ENCODE data around the gene TMEM232.

TMEM232 gene

DNA sequence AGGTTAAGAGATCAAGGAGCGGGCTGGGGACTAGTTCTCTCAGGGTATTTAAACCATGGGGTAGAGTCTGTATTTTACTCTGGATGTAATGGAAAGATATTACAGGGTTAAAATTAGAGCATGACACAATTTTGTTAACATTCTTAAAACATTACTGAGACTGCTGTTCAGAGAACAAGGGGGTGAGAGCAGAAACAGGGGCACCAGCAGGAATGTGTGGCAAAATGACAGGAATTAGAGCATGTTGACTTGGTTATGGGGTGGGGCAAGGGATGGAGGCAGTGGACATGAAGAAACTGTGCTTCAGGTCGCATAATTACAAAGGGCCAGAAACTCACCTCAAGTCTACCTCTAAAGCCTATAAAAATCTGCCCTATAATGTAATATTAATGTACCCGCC is 75.0 kb downstream of the TMEM232 start:
- TF ChIP-seq, protein P1, sequence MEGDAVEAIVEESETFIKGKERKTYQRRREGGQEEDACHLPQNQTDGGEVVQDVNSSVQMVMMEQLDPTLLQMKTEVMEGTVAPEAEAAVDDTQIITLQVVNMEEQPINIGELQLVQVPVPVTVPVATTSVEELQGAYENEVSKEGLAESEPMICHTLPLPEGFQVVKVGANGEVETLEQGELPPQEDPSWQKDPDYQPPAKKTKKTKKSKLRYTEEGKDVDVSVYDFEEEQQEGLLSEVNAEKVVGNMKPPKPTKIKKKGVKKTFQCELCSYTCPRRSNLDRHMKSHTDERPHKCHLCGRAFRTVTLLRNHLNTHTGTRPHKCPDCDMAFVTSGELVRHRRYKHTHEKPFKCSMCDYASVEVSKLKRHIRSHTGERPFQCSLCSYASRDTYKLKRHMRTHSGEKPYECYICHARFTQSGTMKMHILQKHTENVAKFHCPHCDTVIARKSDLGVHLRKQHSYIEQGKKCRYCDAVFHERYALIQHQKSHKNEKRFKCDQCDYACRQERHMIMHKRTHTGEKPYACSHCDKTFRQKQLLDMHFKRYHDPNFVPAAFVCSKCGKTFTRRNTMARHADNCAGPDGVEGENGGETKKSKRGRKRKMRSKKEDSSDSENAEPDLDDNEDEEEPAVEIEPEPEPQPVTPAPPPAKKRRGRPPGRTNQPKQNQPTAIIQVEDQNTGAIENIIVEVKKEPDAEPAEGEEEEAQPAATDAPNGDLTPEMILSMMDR (IDR thresholded peaks at IDR 0.05; ENCODE audit: low read depth, low read length), result no peak
- no peak overlapping the region for H3K4me3 ChIP-seq (ENCODE audit: low read depth, low read length)

DNA sequence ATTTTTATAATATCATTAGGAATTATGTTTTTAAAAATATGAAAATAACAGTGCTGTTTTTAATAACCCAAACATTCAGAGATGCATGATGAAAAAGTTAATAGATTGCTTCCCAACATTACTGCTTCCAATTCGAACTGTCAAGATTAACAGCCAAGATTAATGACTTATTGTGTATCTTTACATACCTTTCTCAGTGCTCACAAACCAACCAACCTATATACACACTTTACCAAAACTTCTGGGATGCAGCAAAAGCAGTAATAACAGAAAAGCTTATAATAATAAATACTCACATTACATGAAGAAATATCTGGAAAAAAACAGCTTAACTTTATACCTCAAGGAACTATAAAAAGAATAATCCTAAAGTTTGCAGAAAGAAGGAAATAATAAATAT is 82.1 kb downstream of the TMEM232 start:
- TF ChIP-seq, protein P1 (IDR thresholded peaks at IDR 0.05; ENCODE audit: low read depth, low read length), result no peak

DNA sequence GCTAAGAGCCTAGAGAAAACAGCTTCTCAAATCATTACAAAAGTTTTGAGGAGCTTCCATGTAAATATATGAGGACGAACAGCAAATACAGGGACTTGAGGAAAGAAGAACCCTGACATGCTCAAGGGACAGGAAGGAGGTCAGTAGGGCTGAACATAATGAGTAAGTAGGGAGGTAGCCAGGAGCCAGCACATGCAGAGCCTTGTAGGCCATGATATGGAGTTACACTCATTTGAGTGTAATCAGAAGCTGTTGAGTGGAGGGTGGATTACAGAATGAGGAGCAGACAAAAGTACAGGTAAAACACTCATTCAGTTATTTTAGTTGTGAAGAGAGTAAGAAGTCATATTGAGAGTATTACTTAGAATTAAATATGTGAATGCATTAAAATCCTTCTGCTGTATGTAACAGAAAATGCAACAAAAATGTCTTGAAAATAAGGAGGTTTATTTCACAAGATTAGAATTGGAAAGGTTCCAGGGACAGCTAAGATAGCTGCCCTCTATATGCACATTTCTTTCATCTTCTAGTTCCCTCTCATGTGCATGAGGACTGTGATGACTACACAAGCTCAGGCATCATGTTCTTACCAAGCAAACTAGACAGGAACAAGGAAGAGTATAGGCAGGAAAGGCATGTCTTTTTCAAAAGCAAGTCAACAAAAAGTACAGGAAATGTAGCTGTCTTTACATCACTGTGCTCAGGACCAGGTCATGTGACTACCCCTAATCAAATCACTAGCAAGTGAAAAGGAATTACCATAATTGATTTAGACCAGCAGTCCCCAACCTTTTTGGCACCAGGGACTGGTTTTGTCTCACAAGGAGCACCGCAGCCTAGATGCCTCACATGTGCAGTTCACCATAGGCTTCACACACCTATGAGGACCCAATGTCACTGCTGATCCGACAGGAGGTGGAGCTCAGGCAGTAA is 87.2 kb downstream of the TMEM232 start:
- no peak overlapping the region for H3K4me3 ChIP-seq (ENCODE audit: low read depth, low read length)
- TF ChIP-seq, protein P1 (IDR thresholded peaks at IDR 0.05; ENCODE audit: low read depth, low read length), result no peak

More for the DNA sequence above, 82.1 kb downstream of the TMEM232 start:
- no peak overlapping the region for H3K4me3 ChIP-seq (ENCODE audit: low read depth, low read length)

DNA sequence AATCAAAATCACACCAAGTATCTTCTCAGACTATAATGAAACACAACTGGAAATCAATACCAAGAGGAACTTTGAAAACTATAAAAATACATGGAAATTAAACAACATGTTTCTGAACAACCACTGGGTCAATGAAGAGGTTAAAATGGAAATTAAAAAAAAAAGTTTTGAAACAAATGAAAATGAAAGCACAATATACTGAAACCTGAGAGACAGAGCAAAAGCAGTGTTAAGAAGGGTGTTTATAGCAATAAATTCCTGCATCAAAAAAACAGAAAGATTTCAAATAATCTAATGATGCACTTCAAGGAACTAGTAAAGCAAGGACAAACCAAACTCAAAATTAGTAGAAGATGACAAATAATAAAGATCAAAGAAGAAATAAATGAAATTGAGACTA is 92.0 kb downstream of the TMEM232 start:
- H3K4me3 ChIP-seq (ENCODE audit: low read depth, low read length), result no peak overlapping the region
- TF ChIP-seq, protein P1 (IDR thresholded peaks at IDR 0.05; ENCODE audit: low read depth, low read length), result no peak

DNA sequence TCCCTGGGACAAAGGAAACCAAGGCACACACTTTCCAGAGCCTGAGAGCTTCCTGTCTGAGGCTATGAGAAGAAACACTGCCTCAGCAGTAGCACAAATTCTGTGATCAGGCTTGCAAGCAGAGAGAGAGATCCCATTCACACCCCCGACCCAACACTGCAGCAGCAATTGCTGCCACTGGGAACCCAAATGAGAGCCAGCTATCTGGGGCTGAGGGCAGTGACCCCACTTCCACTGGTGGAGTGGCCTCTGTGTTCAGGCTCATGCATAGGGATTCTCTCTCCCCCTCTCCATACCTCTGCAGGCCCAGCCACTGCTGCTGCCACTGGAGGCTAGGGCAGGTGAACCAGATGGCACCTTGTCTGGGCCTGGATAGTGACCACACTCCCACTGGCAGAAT is 95.2 kb downstream of the TMEM232 start:
- no peak overlapping the region for H3K4me3 ChIP-seq (ENCODE audit: low read depth, low read length)
- TF ChIP-seq, protein P1 (IDR thresholded peaks at IDR 0.05; ENCODE audit: low read depth, low read length), result no peak

DNA sequence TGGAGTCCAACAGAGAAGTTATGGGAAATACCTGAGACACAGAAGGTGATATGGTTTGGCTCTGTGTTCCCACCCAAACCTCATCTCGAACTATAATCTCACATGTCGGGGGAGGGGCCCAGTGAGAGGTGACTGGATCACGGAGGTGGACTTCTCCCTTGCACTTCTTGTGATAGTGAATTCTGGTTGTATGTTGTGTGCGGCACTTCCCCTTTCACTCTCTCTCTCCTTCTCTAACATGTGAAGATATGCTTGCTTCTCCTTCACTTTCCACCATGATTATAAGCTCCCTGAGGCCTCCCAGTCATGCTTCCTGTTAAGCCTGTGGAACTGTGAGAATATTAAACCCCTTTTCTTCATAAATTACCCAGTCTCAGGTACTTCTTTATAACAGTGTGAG is 96.1 kb downstream of the TMEM232 start:
- H3K4me3 ChIP-seq (ENCODE audit: low read depth, low read length), result no peak overlapping the region
- TF ChIP-seq, protein P1 (IDR thresholded peaks at IDR 0.05; ENCODE audit: low read depth, low read length), result no peak

DNA sequence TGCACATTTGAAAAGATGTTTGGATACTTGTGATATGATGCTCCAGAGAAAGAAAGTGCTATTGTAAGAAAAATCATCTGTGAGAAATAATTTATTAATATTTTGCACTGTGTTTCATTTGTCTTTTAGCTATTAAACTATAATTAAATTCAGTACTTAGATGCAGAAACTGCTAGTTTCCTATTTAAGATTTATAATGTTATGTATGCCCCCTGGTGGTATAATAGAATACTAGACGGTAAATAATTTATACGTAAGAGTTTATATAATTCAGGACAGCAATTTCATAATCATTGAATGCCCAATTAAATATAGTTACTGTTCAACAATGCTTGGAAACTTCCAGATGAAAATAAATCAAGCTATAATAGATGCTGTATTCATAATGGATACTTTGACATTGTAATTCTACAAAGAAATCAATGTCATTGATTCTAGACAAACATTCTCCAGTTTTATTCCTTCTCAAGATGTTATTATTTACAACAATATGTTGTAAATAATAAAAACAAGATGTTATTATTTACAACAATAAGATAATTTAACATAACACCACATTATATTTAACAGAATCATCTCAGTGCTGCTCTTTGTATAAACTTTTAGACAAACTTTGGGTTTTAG is 101.0 kb downstream of the TMEM232 start:
- TF ChIP-seq, protein P1 (IDR thresholded peaks at IDR 0.05; ENCODE audit: low read depth, low read length), result no peak; the same call in 1 of the 2 replicates
- H3K4me3 ChIP-seq (ENCODE audit: low read depth, low read length), result no peak overlapping the region
